GM23248 (cell line): ENCODE measurements around the gene GNG14. TPM values are rescaled to one million over a fixed set of nuclear protein-coding genes. Genes with fewer than 3 reads are reported as not detected.
"Not testable (repeated sequence)": the region's sequence is repeated elsewhere in the genome, so short reads cannot be mapped to it uniquely, and the experiment has no call there.

Experiments
- DNase-seq: peaks from one replicate; pipeline ENCODE4 v3.0.0-alpha.2; 2015
- H2AFZ ChIP-seq: fragments of 200-600 bp; sonication (generic); 2 replicates; pipeline ENCODE4 v1.6.1; 2016; ENCODE audit warnings: antibody characterized with exemption
- H3F3A ChIP-seq: fragments of 200-600 bp; sonication (generic); 2 replicates; pipeline ENCODE4 v1.6.1; 2016; ENCODE audit warnings: mild to moderate bottlenecking, antibody characterized with exemption, mixed run types; ENCODE audit not compliant: insufficient read depth
- H3K27ac ChIP-seq: fragments of 200-600 bp; sonication (generic); 2 replicates; pipeline ENCODE4 v1.5.1; 2016; ENCODE audit warnings: mild to moderate bottlenecking
- H3K27me3 ChIP-seq: fragments of 200-600 bp; sonication (generic); replicated peaks from 2 replicates; pipeline ENCODE4 v1.6.1; 2016; ENCODE audit warnings: mild to moderate bottlenecking; ENCODE audit not compliant: insufficient read depth
- H3K36me3 ChIP-seq: fragments of 200-600 bp; sonication (generic); 2 replicates; pipeline ENCODE4 v1.6.1; 2016; ENCODE audit warnings: low read depth, mild to moderate bottlenecking
- H3K4me1 ChIP-seq: fragments of 200-600 bp; sonication (generic); 2 replicates; pipeline ENCODE4 v1.6.1; 2016; ENCODE audit warnings: mild to moderate bottlenecking; ENCODE audit not compliant: insufficient read depth
- H3K4me2 ChIP-seq: fragments of 200-600 bp; sonication (generic); one replicate; pipeline ENCODE4 v1.6.1; 2016; ENCODE audit warnings: mild to moderate bottlenecking; ENCODE audit not compliant: unreplicated experiment
- H3K4me3 ChIP-seq: fragments of 200-600 bp; sonication (generic); 2 replicates; pipeline ENCODE4 v1.5.1; 2016; ENCODE audit warnings: mild to moderate bottlenecking
- H3K79me2 ChIP-seq: fragments of 200-600 bp; sonication (generic); 2 replicates; pipeline ENCODE4 v1.6.1; 2016; ENCODE audit warnings: mild to moderate bottlenecking; ENCODE audit not compliant: insufficient read depth
- H3K9ac ChIP-seq: fragments of 200-600 bp; sonication (generic); 2 replicates; pipeline ENCODE4 v1.6.1; 2016; ENCODE audit warnings: mild to moderate bottlenecking
- H3K9me2 ChIP-seq: fragments of 200-600 bp; sonication (generic); 2 replicates; pipeline ENCODE4 v1.6.1; 2016; ENCODE audit warnings: mixed run types, mild to moderate bottlenecking, moderate library complexity; ENCODE audit not compliant: insufficient read depth
- H3K9me3 ChIP-seq: fragments of 200-600 bp; sonication (generic); one replicate; pipeline ENCODE4 v1.6.1; 2017; ENCODE audit warnings: low read depth
- H4K20me1 ChIP-seq: fragments of 200-600 bp; sonication (generic); 2 replicates; pipeline ENCODE4 v1.6.0; 2016; ENCODE audit not compliant: insufficient read depth
- EZH2 ChIP-seq: fragments of 200-600 bp; sonication (generic); IDR thresholded peaks from 2 replicates; pipeline ENCODE4 v1.6.1; 2018; ENCODE audit warnings: antibody characterized with exemption, mild to moderate bottlenecking; ENCODE audit not compliant: insufficient read depth, poor library complexity, severe bottlenecking
- EZH2phosphoT487 ChIP-seq: fragments of 200-600 bp; sonication (generic); IDR thresholded peaks from 2 replicates; pipeline ENCODE4 v1.6.1; 2018; ENCODE audit warnings: antibody characterized with exemption, moderate library complexity, mild to moderate bottlenecking, low read depth; ENCODE audit not compliant: insufficient read depth
- WGBS, 2 experiments: methylation state at CpG; one replicate each; pipeline ENCODE4 v1.1.6; 2015 to 2017; ENCODE audit warnings: low lambda C conversion rate in 2 of 2, low coverage in 1 of 2; ENCODE audit errors: missing lambda C conversion rate in 2 of 2; 5-methylcytosine and 5-hydroxymethylcytosine counted together
- in situ Hi-C: fragments of 300-500 bp; cut with MboI; formaldehyde crosslinking; loops from 2 replicates; pipeline ENCODE4 v1.15.0; 2020
- polyA plus RNA-seq: library from polyadenylated mRNA; unstranded; fragments of >200 nt; fragmentation: Nextera tagmentation; extraction: Ambion mirVana; gene quantifications from 2 replicates; pipeline ENCODE4 v1.2.1, GENCODE V29; 2016
- total RNA-seq: library from RNA; depleted of rRNA; stranded (reverse); fragments of >200 nt; shearing (Covaris generic); gene quantifications from 2 replicates; pipeline ENCODE4 v1.2.3, GENCODE V29; 2014

The GNG14 gene
- total and polyA plus RNA-seq, 2 experiments from 2014 or later: not detected

- H3F3A ChIP-seq: peaks cover 24% of the 10 kb centered on the region; the same call in 1 of the 2 replicates
- peak; percentile 91 for DNase-seq
- H4K20me1 ChIP-seq: no peaks in the 10 kb centered on the region
- H3K4me3 ChIP-seq: peak within 1 kb of the TSS; percentile 75
- no peaks in the 10 kb centered on the region for H3K9me3 ChIP-seq
- H3K36me3 ChIP-seq: no peaks in the 10 kb centered on the region; the same call in 1 of the 2 replicates
- peak within 1 kb of the TSS; percentile 58 for H3K27ac ChIP-seq
- H3K9me2 ChIP-seq: no peaks in the 10 kb centered on the region
- peak within 1 kb of the TSS; percentile 75 for H3K4me2 ChIP-seq
- H3K4me1 ChIP-seq: peaks cover 7% of the 10 kb centered on the region; the same call in 1 of the 2 replicates
- in situ Hi-C loops: no loop called here
- peak within 1 kb of the TSS; percentile 85 for H3K9ac ChIP-seq
- 8% methylated on average over 48 to 59 of the region's 59 CpGs for WGBS, 2 experiments
- H3K79me2 ChIP-seq: peaks cover 7% of the 10 kb centered on the region
- TF ChIP-seq EZH2: no peak
- no peak for TF ChIP-seq EZH2phosphoT487
- H2AFZ ChIP-seq: peak within 1 kb of the TSS; percentile 83
- no peaks in the 10 kb centered on the region for H3K27me3 ChIP-seq
Measured at GRCh38 chr19:12696366-12697335, 8.9 kb downstream of the GNG14 start, which contains the start of gene FBXW9. FBXW9 (minus strand) TSS chr19:12696631; CDS start chr19:12696581, 50 bp downstream.

- H2AFZ ChIP-seq, H3K4me3 ChIP-seq, H3K9ac ChIP-seq, H3K9me2 ChIP-seq, H3K9me3 ChIP-seq, in situ Hi-C loops, H3K36me3 ChIP-seq, H3K4me1 ChIP-seq, H4K20me1 ChIP-seq, DNase-seq, H3K79me2 ChIP-seq, H3K27ac ChIP-seq, H3K27me3 ChIP-seq: not testable (repeated sequence)
- Histone ChIP-seq H3F3A (peaks cover 24% of the 10 kb centered on the region; the same call in 1 of the 2 replicates), H3K4me2 (peak overlapping the region; percentile 75)
- WGBS, 2 experiments: 91 to 93% methylated on average over 20 to 22 of the region's 22 CpGs
Measured at GRCh38 chr19:12697425-12697824, 9.6 kb downstream of the GNG14 start.

GRCh38 chr19:12698138-12698537, 10.3 kb downstream of the GNG14 start:
- peaks cover 7% of the 10 kb centered on the region for H3K79me2 ChIP-seq
- no peaks in the 10 kb centered on the region for H3K27me3 ChIP-seq
- 70 to 72% methylated on average over 6 of the region's 6 CpGs for WGBS, 2 experiments
- H3K9ac ChIP-seq: no peak overlapping the region
- no peak for TF ChIP-seq EZH2
- TF ChIP-seq EZH2phosphoT487: no peak
- H3K4me3 ChIP-seq: no peak overlapping the region
- H3K4me1 ChIP-seq: peaks cover 7% of the 10 kb centered on the region; the same call in 1 of the 2 replicates
- in situ Hi-C loops: no loop called here
- H4K20me1 ChIP-seq: no peaks in the 10 kb centered on the region
- H2AFZ ChIP-seq: no peak overlapping the region
- H3F3A ChIP-seq: peaks cover 24% of the 10 kb centered on the region; the same call in 1 of the 2 replicates
- no peak overlapping the region for H3K27ac ChIP-seq
- H3K9me3 ChIP-seq: no peaks in the 10 kb centered on the region
- H3K4me2 ChIP-seq: no peak overlapping the region
- no peak for DNase-seq
- H3K36me3 ChIP-seq: peaks cover 7% of the 10 kb centered on the region; the same call in 1 of the 2 replicates
- no peaks in the 10 kb centered on the region for H3K9me2 ChIP-seq

DNA sequence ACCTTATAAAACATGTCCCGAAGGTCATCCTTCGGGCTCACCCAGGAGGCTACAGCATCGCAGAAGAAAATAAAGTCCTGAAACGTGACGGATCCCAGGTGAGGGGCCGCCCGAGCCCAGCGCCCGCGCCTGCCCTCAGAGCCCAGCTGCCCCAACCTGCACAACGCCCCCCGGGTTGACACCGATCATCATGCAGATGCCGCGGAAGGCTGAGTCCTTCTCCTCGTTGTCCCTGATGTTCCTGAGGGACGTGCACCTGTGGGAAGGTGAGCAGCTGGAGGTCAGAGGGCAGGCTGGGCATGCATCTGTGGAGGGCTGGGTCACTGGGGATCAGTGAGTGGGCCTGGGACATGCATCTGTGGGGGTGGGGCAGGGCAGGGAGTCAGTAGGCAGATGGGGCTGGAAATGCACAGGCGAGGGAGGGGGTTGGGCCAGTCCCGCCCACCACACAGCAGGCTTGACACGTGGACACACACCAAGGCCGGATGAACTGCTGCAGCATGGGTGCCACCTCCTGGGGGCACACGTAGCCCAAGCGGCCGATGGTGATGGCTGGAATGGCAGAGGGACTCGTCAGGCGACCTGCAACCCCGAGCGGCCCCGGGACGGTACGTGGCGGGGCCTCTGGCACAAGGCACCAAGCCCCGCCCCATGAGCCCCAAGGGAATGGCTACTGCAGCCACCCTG, 13.9 kb downstream of the GNG14 start:
- H4K20me1 ChIP-seq: no peaks in the 10 kb centered on the region
- no peaks in the 10 kb centered on the region for H3K79me2 ChIP-seq
- H2AFZ ChIP-seq: no peak overlapping the region
- H3K9ac ChIP-seq: no peak overlapping the region
- H3K9me3 ChIP-seq: no peaks in the 10 kb centered on the region
- peaks cover 27% of the 10 kb centered on the region; the same call in 1 of the 2 replicates for H3K36me3 ChIP-seq
- H3K9me2 ChIP-seq: no peaks in the 10 kb centered on the region
- H3K27me3 ChIP-seq: no peaks in the 10 kb centered on the region
- WGBS, 2 experiments: 92 to 95% methylated on average over 20 to 33 of the region's 33 CpGs
- TF ChIP-seq EZH2: no peak
- TF ChIP-seq EZH2phosphoT487: no peak
- no peak for DNase-seq
- peaks cover 21% of the 10 kb centered on the region; the same call in 1 of the 2 replicates for H3F3A ChIP-seq
- in situ Hi-C loops: no loop called here
- H3K4me3 ChIP-seq: no peak overlapping the region
- no peak overlapping the region for H3K4me2 ChIP-seq
- H3K27ac ChIP-seq: no peak overlapping the region
- H3K4me1 ChIP-seq: no peaks in the 10 kb centered on the region
